SK-N-SH treated with all-trans-retinoic acid at 6 μM for 48 hours (cell line): ENCODE measurements around the gene CACNA2D2.

Experiments used
- ATAC-seq: fragments of 200-7000 bp; cut with Tn5 transposase; 3 replicates; pipeline ENCODE4 v1.9.1; 2020; ENCODE audit warnings: mild to moderate bottlenecking, moderate library complexity
- ARNTL ChIP-seq: fragments of 450-650 bp; formaldehyde crosslinking; IDR thresholded peaks from 2 replicates; pipeline ENCODE4 v1.5.0; 2020; ENCODE audit warnings: low read depth, mild to moderate bottlenecking, moderate library complexity, borderline replicate concordance
- BACH2 ChIP-seq: fragments of 250-450 bp; sonication (Bioruptor Pico); IDR thresholded peaks from 2 replicates; pipeline ENCODE4 v1.9.0; 2021; ENCODE audit warnings: mild to moderate bottlenecking, borderline replicate concordance
- ESRRG ChIP-seq: fragments of 250-450 bp; sonication (Bioruptor Pico); IDR thresholded peaks from 2 replicates; pipeline ENCODE4 v1.6.1; 2021; ENCODE audit warnings: mild to moderate bottlenecking
- GLIS3 ChIP-seq: fragments of 250-450 bp; sonication (Bioruptor Pico); IDR thresholded peaks from 2 replicates; pipeline ENCODE4 v1.5.0; 2020; ENCODE audit warnings: mild to moderate bottlenecking, moderate library complexity
- ISL1 ChIP-seq: fragments of 250-450 bp; sonication (Bioruptor Pico); IDR thresholded peaks from 2 replicates; pipeline ENCODE4 v2.1.2; 2022; ENCODE audit warnings: mild to moderate bottlenecking, moderate library complexity
- OSR1 ChIP-seq: fragments of 250-450 bp; sonication (Bioruptor Pico); IDR thresholded peaks from 2 replicates; pipeline ENCODE4 v1.8.0; 2022; ENCODE audit warnings: moderate library complexity, mild to moderate bottlenecking, inconsistent platforms
- PATZ1 ChIP-seq: fragments of 250-450 bp; sonication (Bioruptor Pico); IDR thresholded peaks from 2 replicates; pipeline ENCODE4 v1.8.0; 2020; ENCODE audit warnings: mild to moderate bottlenecking, moderate library complexity, borderline replicate concordance
- PPARA ChIP-seq: fragments of 250-450 bp; sonication (Bioruptor Pico); IDR thresholded peaks from 2 replicates; pipeline ENCODE4 v1.5.0; 2020; ENCODE audit warnings: mild to moderate bottlenecking, borderline replicate concordance
- RARB ChIP-seq: fragments of 250-450 bp; sonication (Bioruptor Pico); IDR thresholded peaks from 2 replicates; pipeline ENCODE4 v1.8.0; 2021; ENCODE audit warnings: mild to moderate bottlenecking, moderate library complexity
- SNAI2 ChIP-seq: fragments of 250-450 bp; sonication (Bioruptor Pico); IDR thresholded peaks from 2 replicates; pipeline ENCODE4 v1.5.0; 2020; ENCODE audit warnings: mild to moderate bottlenecking, moderate library complexity
- TCF4 ChIP-seq: fragments of 250-450 bp; sonication (Bioruptor Pico); IDR thresholded peaks from 2 replicates; pipeline ENCODE4 v1.8.0; 2021; ENCODE audit warnings: mild to moderate bottlenecking, moderate library complexity, borderline replicate concordance
- TOX ChIP-seq: fragments of 250-450 bp; sonication (Bioruptor Pico); IDR thresholded peaks from 2 replicates; pipeline ENCODE4 v1.8.0; 2021; ENCODE audit warnings: mild to moderate bottlenecking, moderate library complexity, borderline replicate concordance
- TSHZ2 ChIP-seq: fragments of 250-450 bp; sonication (Bioruptor Pico); IDR thresholded peaks from 2 replicates; pipeline ENCODE4 v1.5.0; 2020; ENCODE audit warnings: mild to moderate bottlenecking, moderate library complexity
- ZC3H10 ChIP-seq: fragments of 250-450 bp; sonication (Bioruptor Pico); IDR thresholded peaks from 2 replicates; pipeline ENCODE4 v1.5.1; 2021; ENCODE audit warnings: mild to moderate bottlenecking, moderate library complexity
- ZFP3 ChIP-seq: fragments of 250-450 bp; sonication (Bioruptor Pico); IDR thresholded peaks from 2 replicates; pipeline ENCODE4 v1.5.0; 2020; ENCODE audit warnings: mild to moderate bottlenecking, moderate library complexity
- ZFP30 ChIP-seq: fragments of 450-650 bp; formaldehyde crosslinking; IDR thresholded peaks from 2 replicates; pipeline ENCODE4 v1.5.0; 2022; ENCODE audit warnings: mild to moderate bottlenecking, moderate library complexity
- ZNF565 ChIP-seq: fragments of 450-650 bp; formaldehyde crosslinking; conservative IDR thresholded peaks from 2 replicates; pipeline ENCODE4 v1.5.0; 2020; ENCODE audit warnings: low read depth, mild to moderate bottlenecking, moderate library complexity
- ZNF70 ChIP-seq: fragments of 450-650 bp; formaldehyde crosslinking; IDR thresholded peaks from 2 replicates; pipeline ENCODE4 v1.5.0; 2020; ENCODE audit warnings: mild to moderate bottlenecking, moderate library complexity
- ZNF8 ChIP-seq: fragments of 450-650 bp; formaldehyde crosslinking; IDR thresholded peaks from 2 replicates; pipeline ENCODE4 v1.5.0; 2020; ENCODE audit warnings: mild to moderate bottlenecking, moderate library complexity
- TF ChIP-seq, protein P1 (sequence below): fragments of 250-450 bp; sonication (Bioruptor Pico); IDR thresholded peaks from 2 replicates; pipeline ENCODE4 v1.5.1; 2021; ENCODE audit warnings: mild to moderate bottlenecking, moderate library complexity
- TF ChIP-seq, protein P2 (sequence below): fragments of 250-450 bp; sonication (Bioruptor Pico); IDR thresholded peaks from 2 replicates; pipeline ENCODE4 v1.8.0; 2021; ENCODE audit warnings: low read depth, mild to moderate bottlenecking, moderate library complexity, borderline replicate concordance

Gene CACNA2D2

DNA sequence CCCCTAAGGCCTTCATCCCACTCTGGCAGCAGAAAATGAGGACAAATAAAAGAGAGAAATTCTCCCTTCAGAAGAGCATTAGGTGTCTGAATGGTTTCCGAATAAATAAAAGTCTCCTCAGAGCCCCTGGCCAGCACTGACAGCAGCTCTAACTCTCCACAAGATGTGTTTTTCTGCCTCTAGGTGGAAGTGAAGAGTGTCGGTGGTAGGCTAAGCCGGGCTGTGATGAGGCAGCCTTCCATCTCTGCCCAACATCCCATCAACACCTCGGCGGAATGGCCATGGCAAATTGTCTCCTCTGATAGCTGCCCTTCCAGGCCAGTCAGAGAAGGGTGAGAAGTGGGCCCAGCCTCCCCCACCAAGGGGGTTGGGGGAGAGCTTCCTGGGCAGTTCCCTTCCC, 6.3 kb upstream of the CACNA2D2 start (continued):
- no peak for TF ChIP-seq RARB (CRISPR knock-in tag)

- no peak for ATAC-seq
- TF ChIP-seq ARNTL (CRISPR knock-in tag): no peak
- TF ChIP-seq PPARA (CRISPR knock-in tag): no peak
- TF ChIP-seq ISL1 (CRISPR knock-in tag): no peak
- no peak for TF ChIP-seq TSHZ2 (CRISPR knock-in tag)
- TF ChIP-seq RARB (CRISPR knock-in tag): no peak
- no peak for TF ChIP-seq PATZ1
- TF ChIP-seq, protein P1, sequence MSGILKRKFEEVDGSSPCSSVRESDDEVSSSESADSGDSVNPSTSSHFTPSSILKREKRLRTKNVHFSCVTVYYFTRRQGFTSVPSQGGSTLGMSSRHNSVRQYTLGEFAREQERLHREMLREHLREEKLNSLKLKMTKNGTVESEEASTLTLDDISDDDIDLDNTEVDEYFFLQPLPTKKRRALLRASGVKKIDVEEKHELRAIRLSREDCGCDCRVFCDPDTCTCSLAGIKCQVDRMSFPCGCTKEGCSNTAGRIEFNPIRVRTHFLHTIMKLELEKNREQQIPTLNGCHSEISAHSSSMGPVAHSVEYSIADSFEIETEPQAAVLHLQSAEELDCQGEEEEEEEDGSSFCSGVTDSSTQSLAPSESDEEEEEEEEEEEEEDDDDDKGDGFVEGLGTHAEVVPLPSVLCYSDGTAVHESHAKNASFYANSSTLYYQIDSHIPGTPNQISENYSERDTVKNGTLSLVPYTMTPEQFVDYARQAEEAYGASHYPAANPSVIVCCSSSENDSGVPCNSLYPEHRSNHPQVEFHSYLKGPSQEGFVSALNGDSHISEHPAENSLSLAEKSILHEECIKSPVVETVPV: no peak
- TF ChIP-seq OSR1 (CRISPR knock-in tag): no peak
- TF ChIP-seq ZFP3 (CRISPR knock-in tag): no peak
- TF ChIP-seq ESRRG: no peak
- no peak for TF ChIP-seq ZC3H10 (CRISPR knock-in tag)
- TF ChIP-seq GLIS3: no peak
- TF ChIP-seq ZNF565 (CRISPR knock-in tag): no peak
- TF ChIP-seq TOX (CRISPR knock-in tag): no peak
- TF ChIP-seq TCF4 (CRISPR knock-in tag): no peak
- no peak for TF ChIP-seq ZNF70 (CRISPR knock-in tag)
These were observed 5.4 kb upstream of the CACNA2D2 start for GRCh38 chr3:50508821-50509220.

DNA sequence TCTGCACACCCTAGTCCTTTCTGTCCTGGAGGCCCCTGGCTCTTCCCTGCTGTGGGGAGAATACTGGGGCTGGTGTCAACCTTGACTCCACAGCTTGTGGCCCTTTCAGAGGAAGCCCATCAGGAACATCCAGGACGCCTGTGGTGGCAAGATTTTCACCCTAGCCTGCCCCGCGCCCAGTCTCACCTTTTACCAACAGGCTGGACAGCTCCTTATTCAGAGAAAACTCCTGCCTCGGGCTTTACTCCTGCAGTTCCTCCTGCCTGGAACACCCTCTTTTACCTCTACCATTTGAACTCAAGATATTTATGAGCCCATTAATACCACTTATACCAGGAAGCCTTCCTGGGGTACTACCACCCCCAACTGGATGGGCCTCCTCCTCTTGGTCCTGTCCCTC, 2.7 kb upstream of the CACNA2D2 start:
- ATAC-seq: no peak
- TF ChIP-seq SNAI2 (CRISPR knock-in tag): no peak
- TF ChIP-seq, protein P1: no peak
- TF ChIP-seq, all 23 proteins: peak for 0

DNA sequence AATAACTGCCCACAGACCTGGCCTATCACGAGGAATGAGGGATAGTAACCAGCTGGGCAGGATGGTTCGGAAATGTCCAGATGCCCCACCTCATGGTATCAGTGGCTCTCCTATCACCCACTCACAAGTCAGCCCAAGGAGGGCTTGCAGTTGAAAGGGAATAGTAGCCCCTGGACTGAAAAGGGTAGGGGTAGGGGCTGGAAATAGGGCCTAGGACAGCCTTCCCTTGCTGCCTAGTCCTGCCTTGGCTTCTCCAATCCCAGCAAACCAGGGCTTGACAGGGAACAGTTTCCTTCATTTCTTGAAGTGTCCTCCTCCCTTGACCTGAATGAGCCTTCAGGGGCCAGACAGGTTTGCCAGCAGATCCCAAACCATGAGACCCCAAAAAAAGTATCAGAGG, 1.2 kb upstream of the CACNA2D2 start:
- no peak for ATAC-seq
- TF ChIP-seq TSHZ2 (CRISPR knock-in tag): no peak
- TF ChIP-seq ISL1 (CRISPR knock-in tag): no peak
- TF ChIP-seq ARNTL (CRISPR knock-in tag): no peak
- no peak for TF ChIP-seq ZFP30 (CRISPR knock-in tag)
- TF ChIP-seq ESRRG: no peak
- no peak for TF ChIP-seq ZFP3 (CRISPR knock-in tag)
- TF ChIP-seq RARB (CRISPR knock-in tag): no peak
- TF ChIP-seq GLIS3: no peak
- TF ChIP-seq ZNF565 (CRISPR knock-in tag): no peak
- no peak for TF ChIP-seq TOX (CRISPR knock-in tag)
- no peak for TF ChIP-seq PPARA (CRISPR knock-in tag)
- no peak for TF ChIP-seq ZNF8 (CRISPR knock-in tag)
- TF ChIP-seq ZNF70 (CRISPR knock-in tag): no peak
- TF ChIP-seq BACH2 (CRISPR knock-in tag): no peak
- TF ChIP-seq ZC3H10 (CRISPR knock-in tag): no peak
- TF ChIP-seq, protein P1: no peak
- TF ChIP-seq, protein P2, sequence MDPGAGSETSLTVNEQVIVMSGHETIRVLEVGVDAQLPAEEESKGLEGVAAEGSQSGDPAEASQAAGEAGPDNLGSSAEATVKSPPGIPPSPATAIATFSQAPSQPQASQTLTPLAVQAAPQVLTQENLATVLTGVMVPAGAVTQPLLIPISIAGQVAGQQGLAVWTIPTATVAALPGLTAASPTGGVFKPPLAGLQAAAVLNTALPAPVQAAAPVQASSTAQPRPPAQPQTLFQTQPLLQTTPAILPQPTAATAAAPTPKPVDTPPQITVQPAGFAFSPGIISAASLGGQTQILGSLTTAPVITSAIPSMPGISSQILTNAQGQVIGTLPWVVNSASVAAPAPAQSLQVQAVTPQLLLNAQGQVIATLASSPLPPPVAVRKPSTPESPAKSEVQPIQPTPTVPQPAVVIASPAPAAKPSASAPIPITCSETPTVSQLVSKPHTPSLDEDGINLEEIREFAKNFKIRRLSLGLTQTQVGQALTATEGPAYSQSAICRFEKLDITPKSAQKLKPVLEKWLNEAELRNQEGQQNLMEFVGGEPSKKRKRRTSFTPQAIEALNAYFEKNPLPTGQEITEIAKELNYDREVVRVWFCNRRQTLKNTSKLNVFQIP (CRISPR knock-in tag): no peak
- no peak for TF ChIP-seq SNAI2 (CRISPR knock-in tag)
- TF ChIP-seq, all 23 proteins: peak for 0
